A172 (cell line): ENCODE results near the gene LRMDA. TPM values are rescaled to one million over a fixed set of nuclear protein-coding genes. Genes with fewer than 3 reads are reported as not detected.
A peak's percentile ranks its signal among the peaks of the same experiment; 100 is the strongest.

Experiments
- DNase-seq: peaks from one replicate; pipeline ENCODE4 v3.0.0-alpha.2; 2015; ENCODE audit warnings: low spot score
- total RNA-seq: library from RNA; depleted of rRNA; stranded (reverse); fragments of >200 nt; shearing (Covaris generic); gene quantifications from 2 replicates; pipeline ENCODE4 v1.2.3, GENCODE V29; 2014

Gene LRMDA
- total RNA-seq, 1 experiment from 2014 or later: not detected

GRCh38 chr10:75865413-75866299 lies 434.2 kb downstream of the LRMDA start:
- peak; percentile 11 for DNase-seq

- DNase-seq: no peak
Measured at GRCh38 chr10:75866300-75866625, 434.8 kb downstream of the LRMDA start.

- DNase-seq: no peak
Measured at GRCh38 chr10:75866731-75867130, 435.3 kb downstream of the LRMDA start.

GRCh38 chr10:75868574-75868973 lies 437.1 kb downstream of the LRMDA start:
- no peak for DNase-seq

- DNase-seq: no peak
Measured at GRCh38 chr10:75870039-75870645, 438.7 kb downstream of the LRMDA start.

GRCh38 chr10:75875740-75876139 lies 444.3 kb downstream of the LRMDA start:
- DNase-seq: no peak

GRCh38 chr10:75876710-75877109 lies 445.3 kb downstream of the LRMDA start:
- DNase-seq: no peak

GRCh38 chr10:75877877-75878276 lies 446.5 kb downstream of the LRMDA start:
- no peak for DNase-seq

GRCh38 chr10:75878586-75878985 lies 447.2 kb downstream of the LRMDA start:
- DNase-seq: no peak

- DNase-seq: no peak
Measured at GRCh38 chr10:75880031-75880775, 448.8 kb downstream of the LRMDA start.

GRCh38 chr10:75883081-75884072 lies 452.0 kb downstream of the LRMDA start:
- DNase-seq: no peak

- DNase-seq: no peak
Measured at GRCh38 chr10:75884808-75885207, 453.4 kb downstream of the LRMDA start.

- no peak for DNase-seq
Measured at GRCh38 chr10:75887369-75887768, 455.9 kb downstream of the LRMDA start.

GRCh38 chr10:75887992-75888680 lies 456.7 kb downstream of the LRMDA start:
- no peak for DNase-seq

- no peak for DNase-seq
Measured at GRCh38 chr10:75889051-75889450, 457.6 kb downstream of the LRMDA start.

GRCh38 chr10:75894761-75895160 lies 463.3 kb downstream of the LRMDA start:
- DNase-seq: no peak

GRCh38 chr10:75895259-75895658 lies 463.8 kb downstream of the LRMDA start:
- DNase-seq: no peak

- DNase-seq: no peak
Measured at GRCh38 chr10:75899816-75900390, 468.5 kb downstream of the LRMDA start.

- no peak for DNase-seq
Measured at GRCh38 chr10:75902816-75903215, 471.4 kb downstream of the LRMDA start.

- no peak for DNase-seq
Measured at GRCh38 chr10:75904499-75905283, 473.3 kb downstream of the LRMDA start.
